ENCODE results near the gene RAI1.

DNA sequence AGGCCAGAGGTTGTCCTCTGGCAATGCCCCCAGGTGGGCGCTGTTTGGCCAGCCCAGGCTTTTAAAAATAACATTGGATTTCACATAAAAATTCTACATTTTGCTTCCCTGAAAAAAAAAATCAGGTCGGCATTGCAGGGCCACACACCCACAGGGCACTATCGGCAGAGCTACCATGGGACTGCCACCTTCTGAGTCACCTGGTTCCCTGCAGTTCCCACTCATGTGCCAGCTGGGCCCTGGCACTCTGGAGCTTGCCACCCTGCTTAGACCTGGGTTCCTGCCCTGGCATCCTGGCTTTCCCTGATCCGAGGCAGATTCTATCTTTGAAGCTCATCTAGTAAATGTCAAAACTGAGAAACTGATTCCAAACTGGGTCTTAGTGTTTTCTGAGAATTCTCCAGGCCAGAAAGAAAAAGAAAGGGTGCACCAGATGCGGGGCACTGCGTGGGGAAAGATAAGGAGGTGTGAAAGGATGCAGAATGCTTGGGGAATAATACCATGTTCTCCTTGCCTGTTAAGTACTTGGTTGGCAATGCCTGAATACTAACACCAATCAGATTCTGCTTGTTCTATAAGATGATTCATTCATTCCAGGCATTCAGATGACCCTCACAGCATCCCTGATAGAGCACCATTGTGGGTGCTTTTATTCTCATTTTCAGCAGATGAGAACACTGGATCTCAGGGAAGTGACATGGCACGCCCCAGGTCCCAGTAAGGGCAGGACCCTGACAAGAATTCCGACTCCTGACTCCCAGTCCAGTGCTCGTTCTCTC is 51.8 kb downstream of the RAI1 start:
- TF ChIP-seq, protein P1, sequence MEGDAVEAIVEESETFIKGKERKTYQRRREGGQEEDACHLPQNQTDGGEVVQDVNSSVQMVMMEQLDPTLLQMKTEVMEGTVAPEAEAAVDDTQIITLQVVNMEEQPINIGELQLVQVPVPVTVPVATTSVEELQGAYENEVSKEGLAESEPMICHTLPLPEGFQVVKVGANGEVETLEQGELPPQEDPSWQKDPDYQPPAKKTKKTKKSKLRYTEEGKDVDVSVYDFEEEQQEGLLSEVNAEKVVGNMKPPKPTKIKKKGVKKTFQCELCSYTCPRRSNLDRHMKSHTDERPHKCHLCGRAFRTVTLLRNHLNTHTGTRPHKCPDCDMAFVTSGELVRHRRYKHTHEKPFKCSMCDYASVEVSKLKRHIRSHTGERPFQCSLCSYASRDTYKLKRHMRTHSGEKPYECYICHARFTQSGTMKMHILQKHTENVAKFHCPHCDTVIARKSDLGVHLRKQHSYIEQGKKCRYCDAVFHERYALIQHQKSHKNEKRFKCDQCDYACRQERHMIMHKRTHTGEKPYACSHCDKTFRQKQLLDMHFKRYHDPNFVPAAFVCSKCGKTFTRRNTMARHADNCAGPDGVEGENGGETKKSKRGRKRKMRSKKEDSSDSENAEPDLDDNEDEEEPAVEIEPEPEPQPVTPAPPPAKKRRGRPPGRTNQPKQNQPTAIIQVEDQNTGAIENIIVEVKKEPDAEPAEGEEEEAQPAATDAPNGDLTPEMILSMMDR (IDR thresholded peaks at IDR 0.05): no peak
- no peak for TF ChIP-seq POLR2A (IDR thresholded peaks at IDR 0.05)

All from esophagus squamous epithelium (tissue), 4 donors.